ENCODE measurements around the gene DNAH1.
A peak's percentile ranks its signal among the peaks of the same experiment; 100 is the strongest.

The DNAH1 gene

DNA sequence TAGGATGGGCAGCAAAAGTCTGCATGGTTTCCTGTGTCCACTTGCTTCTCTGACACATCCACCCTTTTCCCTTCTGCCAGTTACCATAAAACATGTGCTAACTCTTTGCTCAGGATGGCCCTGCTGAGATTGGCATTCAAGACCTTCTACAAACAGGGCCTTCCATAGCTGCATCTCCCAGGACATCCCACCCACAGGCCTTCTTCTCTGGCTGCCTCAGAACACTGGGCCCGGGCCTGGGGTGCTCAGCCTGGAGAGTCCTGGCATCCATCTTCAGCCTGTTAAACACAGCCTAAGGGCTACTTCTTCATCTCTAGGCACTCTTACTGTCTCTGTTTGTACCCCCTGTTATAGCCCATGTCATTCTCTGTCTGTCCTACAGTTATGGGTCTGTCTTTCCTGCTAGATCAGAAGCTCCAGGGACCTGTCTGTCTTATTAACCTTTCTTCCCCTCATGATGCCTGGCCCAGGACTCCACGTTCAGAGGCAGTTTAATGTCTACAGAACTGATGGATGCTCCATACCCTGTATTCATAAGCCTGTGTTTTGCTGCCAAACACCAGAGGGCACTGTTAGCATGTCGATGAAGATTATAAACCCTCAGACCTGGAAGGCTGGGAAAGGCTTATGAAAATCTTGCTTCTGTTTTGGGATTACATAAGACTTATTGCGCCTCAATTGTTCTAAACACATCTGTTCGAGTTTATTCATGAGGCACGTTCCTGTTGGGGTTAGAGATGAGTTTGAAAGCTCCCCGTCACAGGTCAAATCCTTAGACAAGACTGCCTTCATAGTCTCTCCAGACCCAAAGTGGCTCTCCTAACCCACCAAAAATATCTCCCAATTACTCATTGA, 112.3 kb downstream of the DNAH1 start:
- H3K4me3 ChIP-seq (ENCODE audit: low read depth, low read length) = no peak overlapping the region
- TF ChIP-seq, protein P1, sequence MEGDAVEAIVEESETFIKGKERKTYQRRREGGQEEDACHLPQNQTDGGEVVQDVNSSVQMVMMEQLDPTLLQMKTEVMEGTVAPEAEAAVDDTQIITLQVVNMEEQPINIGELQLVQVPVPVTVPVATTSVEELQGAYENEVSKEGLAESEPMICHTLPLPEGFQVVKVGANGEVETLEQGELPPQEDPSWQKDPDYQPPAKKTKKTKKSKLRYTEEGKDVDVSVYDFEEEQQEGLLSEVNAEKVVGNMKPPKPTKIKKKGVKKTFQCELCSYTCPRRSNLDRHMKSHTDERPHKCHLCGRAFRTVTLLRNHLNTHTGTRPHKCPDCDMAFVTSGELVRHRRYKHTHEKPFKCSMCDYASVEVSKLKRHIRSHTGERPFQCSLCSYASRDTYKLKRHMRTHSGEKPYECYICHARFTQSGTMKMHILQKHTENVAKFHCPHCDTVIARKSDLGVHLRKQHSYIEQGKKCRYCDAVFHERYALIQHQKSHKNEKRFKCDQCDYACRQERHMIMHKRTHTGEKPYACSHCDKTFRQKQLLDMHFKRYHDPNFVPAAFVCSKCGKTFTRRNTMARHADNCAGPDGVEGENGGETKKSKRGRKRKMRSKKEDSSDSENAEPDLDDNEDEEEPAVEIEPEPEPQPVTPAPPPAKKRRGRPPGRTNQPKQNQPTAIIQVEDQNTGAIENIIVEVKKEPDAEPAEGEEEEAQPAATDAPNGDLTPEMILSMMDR (IDR thresholded peaks at IDR 0.05; ENCODE audit: low read depth, low read length, missing control alignments) = peak; percentile 76
- DNase-seq (ENCODE audit: low read depth) = no peak

DNA sequence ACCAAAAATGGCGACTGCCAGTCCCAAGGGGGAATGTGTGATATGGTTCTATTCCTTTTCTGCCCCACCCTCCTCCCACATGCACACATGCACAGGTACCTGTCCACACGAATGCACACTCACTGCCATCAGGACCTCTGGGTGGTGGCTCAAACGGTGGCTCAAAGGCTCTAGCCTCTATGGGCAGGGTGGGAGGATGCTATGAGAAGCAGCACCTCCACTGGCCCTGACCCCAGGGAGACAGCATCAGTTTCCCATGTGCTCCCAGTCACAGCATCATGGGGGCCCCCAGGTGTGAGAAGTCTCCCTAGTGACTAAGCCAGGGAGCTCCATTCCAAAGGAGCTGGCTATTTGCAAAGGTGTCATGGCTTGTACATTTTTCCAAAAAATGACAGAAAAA, 112.9 kb downstream of the DNAH1 start:
- H3K4me3 ChIP-seq (ENCODE audit: low read depth, low read length) = no peak overlapping the region
- TF ChIP-seq, protein P1 (IDR thresholded peaks at IDR 0.05; ENCODE audit: low read depth, low read length, missing control alignments) = no peak
- no peak for DNase-seq (ENCODE audit: low read depth)

DNA sequence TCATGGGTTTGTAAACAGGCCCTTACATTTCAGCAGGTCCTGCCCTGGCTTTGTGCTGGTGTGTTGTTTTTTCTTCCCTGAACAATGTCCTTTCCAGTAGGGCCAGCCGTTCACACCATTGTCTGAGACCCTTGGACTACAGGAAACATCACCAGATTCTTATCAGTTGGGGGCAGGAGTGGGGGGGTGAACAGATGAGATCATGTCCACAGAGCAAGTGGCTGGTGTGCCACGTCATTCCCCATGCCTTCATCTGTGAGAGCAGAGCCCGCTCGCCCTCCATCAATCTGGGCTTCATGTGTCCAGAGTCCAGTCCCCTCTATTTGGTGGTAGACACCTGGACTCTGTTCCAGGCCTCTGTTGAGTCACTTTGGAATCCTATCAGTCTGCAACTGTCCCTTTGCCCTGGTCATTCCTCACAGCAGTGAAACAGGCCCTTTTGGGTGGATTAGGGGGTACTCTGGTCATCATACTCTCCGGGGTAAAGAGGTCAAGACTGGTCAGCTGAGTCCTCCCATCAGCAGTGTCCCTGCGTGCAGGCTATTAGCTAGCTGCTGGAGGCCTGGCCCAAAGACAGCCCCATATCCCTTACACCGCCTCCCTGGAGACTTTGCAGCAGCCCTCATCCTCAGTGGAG, 113.8 kb downstream of the DNAH1 start:
- no peak for DNase-seq (ENCODE audit: low read depth)
- TF ChIP-seq, protein P1 (IDR thresholded peaks at IDR 0.05; ENCODE audit: low read depth, low read length, missing control alignments) = no peak
- H3K4me3 ChIP-seq (ENCODE audit: low read depth, low read length) = no peak overlapping the region

DNA sequence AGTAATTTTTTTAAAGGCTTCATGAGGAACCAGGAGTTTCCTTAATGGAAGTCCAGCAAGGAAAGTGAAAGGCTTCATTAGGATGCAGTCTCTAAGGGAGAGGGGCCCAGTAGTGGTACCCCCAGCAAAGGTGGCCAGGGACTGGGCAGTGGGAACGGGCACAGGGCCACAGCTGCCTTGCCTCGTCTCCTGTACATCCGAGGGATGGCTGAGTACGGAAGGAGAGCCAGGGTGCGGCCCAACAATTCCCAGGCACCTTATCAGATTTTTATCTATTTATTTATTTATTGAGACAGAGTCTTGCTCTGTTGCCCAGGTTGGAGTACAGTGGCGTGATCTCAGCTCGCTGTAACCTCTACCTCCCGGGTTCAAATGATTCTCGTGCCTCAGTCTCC, 114.3 kb downstream of the DNAH1 start:
- DNase-seq (ENCODE audit: low read depth) = no peak
- TF ChIP-seq, protein P1 (IDR thresholded peaks at IDR 0.05; ENCODE audit: low read depth, low read length, missing control alignments) = no peak
- H3K4me3 ChIP-seq (ENCODE audit: low read depth, low read length) = no peak overlapping the region

DNA sequence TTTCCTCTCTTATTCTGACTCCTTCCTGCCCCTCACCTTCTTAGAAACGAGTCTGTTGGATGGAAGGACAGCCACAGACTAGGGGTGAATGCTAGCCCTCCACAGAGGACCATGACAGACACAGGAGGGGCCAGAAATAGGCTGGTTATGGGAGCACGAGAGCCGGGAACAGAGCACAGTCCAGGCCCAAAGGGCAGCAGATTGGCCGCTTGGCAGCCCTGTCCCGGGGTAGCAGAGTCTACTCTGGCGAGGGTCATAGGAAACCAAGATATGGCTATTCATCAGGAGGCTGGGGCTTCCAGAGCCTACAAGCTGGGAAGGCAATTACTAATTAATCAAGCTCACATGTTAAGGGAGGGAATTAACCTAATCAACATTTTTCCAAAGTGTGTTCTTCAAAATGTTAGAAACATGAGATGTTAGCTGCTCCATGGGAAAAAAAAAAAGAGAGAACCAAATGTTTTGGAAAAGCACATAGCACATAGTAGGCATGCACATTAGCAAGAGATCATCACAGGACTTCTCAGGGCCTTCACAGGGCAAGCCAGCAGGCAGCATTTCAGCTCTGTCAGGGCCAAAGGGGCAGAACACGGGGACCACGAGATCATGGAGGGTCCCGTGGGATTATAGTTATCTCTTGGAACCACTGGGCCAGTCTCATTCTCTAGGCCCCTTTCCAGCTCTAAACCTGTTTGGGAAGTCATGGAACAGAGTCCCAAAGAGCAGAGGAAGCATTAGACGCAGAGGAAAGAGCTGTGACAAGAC, 115.5 kb downstream of the DNAH1 start:
- TF ChIP-seq, protein P1 (IDR thresholded peaks at IDR 0.05; ENCODE audit: low read depth, low read length, missing control alignments) = no peak
- H3K4me3 ChIP-seq (ENCODE audit: low read depth, low read length) = no peak overlapping the region
- no peak for DNase-seq (ENCODE audit: low read depth)

DNA sequence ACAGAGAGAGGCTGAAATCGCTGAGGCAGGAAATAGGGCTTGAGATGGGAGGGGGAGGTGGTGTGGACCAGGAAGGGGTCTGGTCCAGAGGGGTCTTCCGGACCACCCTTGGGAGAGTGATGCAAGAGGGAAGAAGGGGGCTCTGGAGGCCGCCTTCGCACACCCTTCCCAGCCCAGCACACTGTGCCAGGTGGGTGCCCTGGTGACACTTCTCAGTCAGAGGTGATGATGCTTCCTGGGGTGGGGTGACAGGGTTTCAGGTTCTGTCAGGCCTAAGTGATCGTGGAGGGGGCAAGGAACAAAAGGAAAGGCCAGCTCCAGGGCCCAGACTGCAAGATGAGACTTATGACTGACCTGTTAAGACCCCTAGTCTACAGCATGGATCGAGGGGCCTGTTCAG, 116.1 kb downstream of the DNAH1 start:
- TF ChIP-seq, protein P1 (IDR thresholded peaks at IDR 0.05; ENCODE audit: low read depth, low read length, missing control alignments) = no peak
- H3K4me3 ChIP-seq (ENCODE audit: low read depth, low read length) = no peak overlapping the region
- DNase-seq (ENCODE audit: low read depth) = no peak
